Measurements from ENCODE around the gene ERI2. TPM values are rescaled to one million over a fixed set of nuclear protein-coding genes. Genes with fewer than 3 reads are reported as not detected.

ERI2 gene, protein sequence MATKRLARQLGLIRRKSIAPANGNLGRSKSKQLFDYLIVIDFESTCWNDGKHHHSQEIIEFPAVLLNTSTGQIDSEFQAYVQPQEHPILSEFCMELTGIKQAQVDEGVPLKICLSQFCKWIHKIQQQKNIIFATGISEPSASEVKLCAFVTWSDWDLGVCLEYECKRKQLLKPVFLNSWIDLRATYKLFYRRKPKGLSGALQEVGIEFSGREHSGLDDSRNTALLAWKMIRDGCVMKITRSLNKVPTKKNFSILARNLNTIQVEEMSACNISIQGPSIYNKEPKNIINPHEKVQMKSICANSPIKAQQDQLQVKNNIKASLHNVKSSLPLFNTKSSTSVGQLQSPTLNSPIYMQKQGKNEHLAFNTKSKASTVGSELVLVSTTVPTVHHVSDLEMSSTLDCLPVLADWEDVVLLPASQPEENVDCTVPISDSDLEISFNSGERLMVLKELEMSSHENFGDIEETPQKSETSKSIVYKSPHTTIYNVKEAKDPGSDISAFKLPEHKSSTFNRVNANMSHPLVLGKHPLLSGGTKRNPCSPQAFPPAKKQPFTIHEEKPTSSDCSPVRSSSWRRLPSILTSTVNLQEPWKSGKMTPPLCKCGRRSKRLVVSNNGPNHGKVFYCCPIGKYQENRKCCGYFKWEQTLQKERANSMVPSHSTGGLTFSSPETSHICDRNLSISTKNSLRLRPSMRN
- total RNA-seq (2014; rRNA removed; shearing (Covaris generic)) (34.3 and 48.0 TPM in 2 replicates), total RNA-seq (2022) (39.7 and 41.8 TPM in 2 replicates), Bru-seq, nascent RNA (percentile 49 among the genes with signal in this experiment), BruChase-seq, experiment 1, labeled RNA remaining after a 6-hour chase (percentile 45 among the genes with signal in this experiment), BruChase-seq, experiment 2, labeled RNA remaining after a 2-hour chase (percentile 60 among the genes with signal in this experiment)
- long read RNA-seq, transcript ERI2-202 (9 exons, 3,499 nt): minor isoform, 5 of 111 reads
- long read RNA-seq, transcript ERI2-215 (9 exons, 2,646 nt): major isoform, 17 of 111 reads
- long read RNA-seq, partial matches to known transcripts: 11 of 111 reads
- long read RNA-seq, other reads (novel, unspliced or antisense): 74 of 111 reads

DNA sequence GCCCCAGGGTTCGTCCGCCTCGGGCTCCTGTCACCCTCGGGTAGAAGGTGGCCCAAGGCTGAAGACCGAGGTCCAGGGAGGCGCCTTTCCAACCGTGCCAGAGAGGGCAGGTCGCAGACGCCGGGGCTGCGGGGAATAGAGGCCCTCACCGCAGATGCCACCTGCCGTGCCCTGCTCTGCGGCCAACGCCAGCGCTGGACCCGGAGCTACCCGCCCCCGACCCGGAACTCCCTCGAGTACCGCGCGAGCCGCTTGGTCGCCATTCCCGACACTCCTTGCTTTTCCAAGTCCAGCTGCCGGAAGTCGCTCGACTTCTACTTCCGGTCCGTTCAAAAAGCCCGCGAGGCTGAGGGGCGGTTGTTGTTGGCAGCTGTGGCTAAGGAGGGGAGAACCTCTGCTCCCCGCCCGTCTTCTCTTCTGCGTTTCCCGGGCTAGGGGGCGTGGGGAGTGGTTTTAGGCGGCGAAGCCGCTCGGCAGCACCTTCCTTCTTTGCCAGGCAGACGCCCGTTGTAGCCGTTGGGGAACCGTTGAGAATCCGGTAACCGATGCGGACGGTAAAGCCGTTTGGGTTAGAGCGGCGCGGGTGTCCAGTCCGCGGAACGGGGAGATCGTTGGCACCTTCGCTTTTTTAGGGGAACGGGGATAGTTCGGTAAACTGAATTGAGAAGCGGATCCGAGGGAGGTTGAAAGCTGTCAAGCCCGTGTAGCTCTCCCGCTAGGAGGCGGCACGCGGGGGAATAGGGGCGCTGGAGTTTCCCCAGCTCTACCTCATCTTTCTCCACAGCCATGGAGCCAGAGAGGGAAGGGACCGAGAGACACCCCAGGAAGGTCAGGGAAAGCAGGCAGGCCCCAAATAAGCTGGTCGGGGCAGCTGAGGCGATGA lies at the start of gene ERI2, which contains the start of gene REXO5:
ERI2 (minus strand) TSS at position 305 of the 883 bp plus-strand sequence; CDS start at position 263, 42 bp downstream.
REXO5 (plus strand) TSS at position 360 of the 883 bp plus-strand sequence; CDS start at position 787, 427 bp downstream.
- POLR2A ChIA-PET: interaction anchor here (0.5 to 1.1 kb wide), 5 partner anchors 12 to 1543 kb away, joined by 3 to 5 read pairs (median 3); partner anchors contain the start of genes DCUN1D3 and LYRM1
- intact Hi-C loops (cut with micrococcal nuclease; ENCODE audit: unreplicated experiment): loop anchor here (1.0 to 10.0 kb wide), 3 partner anchors 65 to 98 kb away; partner anchors contain the start of genes DCUN1D3, LYRM1 and THUMPD1
- DNase-seq (ENCODE audit: low spot score): peak; percentile 88
- peak within 1 kb of the TSS; percentile 99 for H3K4me3 ChIP-seq (ENCODE audit: low read depth, low read length, poor library complexity, severe bottlenecking)
- peak within 1 kb of the TSS; percentile 88 for H3K27ac ChIP-seq (ENCODE audit: low read depth, low read length, poor library complexity, severe bottlenecking)
- CTCF ChIA-PET (ENCODE audit: unreplicated experiment): no interaction called here
- peaks cover under 1% of the 10 kb centered on the region; the same call in 1 of the 2 replicates for H3K36me3 ChIP-seq (ENCODE audit: insufficient read depth, low read length)
- peaks cover 18% of the 10 kb centered on the region for H3K4me1 ChIP-seq (ENCODE audit: insufficient read depth, low read length, poor library complexity, severe bottlenecking)
- TF ChIP-seq, protein P1, sequence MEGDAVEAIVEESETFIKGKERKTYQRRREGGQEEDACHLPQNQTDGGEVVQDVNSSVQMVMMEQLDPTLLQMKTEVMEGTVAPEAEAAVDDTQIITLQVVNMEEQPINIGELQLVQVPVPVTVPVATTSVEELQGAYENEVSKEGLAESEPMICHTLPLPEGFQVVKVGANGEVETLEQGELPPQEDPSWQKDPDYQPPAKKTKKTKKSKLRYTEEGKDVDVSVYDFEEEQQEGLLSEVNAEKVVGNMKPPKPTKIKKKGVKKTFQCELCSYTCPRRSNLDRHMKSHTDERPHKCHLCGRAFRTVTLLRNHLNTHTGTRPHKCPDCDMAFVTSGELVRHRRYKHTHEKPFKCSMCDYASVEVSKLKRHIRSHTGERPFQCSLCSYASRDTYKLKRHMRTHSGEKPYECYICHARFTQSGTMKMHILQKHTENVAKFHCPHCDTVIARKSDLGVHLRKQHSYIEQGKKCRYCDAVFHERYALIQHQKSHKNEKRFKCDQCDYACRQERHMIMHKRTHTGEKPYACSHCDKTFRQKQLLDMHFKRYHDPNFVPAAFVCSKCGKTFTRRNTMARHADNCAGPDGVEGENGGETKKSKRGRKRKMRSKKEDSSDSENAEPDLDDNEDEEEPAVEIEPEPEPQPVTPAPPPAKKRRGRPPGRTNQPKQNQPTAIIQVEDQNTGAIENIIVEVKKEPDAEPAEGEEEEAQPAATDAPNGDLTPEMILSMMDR (conservative IDR thresholded peaks at IDR 0.05; ENCODE audit: low read length): peak; percentile 74
- TF ChIP-seq EZH2phosphoT487 (IDR thresholded peaks at IDR 0.05; ENCODE audit: borderline replicate concordance, low read depth, low read length): no peak
- peak within 1 kb of the TSS; percentile 96 for H2AFZ ChIP-seq (ENCODE audit: low read length)
- no peaks in the 10 kb centered on the region for H3K9me2 ChIP-seq (ENCODE audit: insufficient read depth, low read length)
- no peaks in the 10 kb centered on the region for H4K20me1 ChIP-seq (ENCODE audit: insufficient read depth, low read length)
- BruUV-seq (replicated peaks): TSS peak; percentile 84
- peak within 1 kb of the TSS; percentile 94 for H3K4me2 ChIP-seq (ENCODE audit: low read length)
- no peaks in the 10 kb centered on the region for H3K9me3 ChIP-seq (ENCODE audit: low read length)
- peaks cover 15% of the 10 kb centered on the region; the same call in 1 of the 2 replicates for H3K79me2 ChIP-seq (ENCODE audit: insufficient read depth, low read depth, low read length)

DNA sequence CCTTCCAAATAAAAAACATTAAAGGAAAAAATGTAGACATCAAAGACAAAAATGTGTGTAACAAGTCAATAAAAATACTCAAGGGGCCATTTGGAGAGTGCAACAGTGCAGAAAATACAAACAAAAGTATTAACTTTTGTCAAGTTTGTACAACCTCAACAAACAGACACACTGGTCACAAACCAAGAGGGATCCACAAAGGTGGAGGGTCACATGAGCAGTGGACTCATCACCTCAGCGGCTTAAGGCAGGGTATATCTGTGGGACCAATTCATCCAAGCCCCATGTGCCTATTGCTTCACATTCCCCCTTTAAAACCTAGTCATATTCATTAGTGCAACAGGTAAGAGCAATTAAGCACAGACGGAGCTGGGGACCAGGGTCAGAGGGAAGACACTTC lies 48.7 kb upstream of the ERI2 start:
- H3K4me2 ChIP-seq (ENCODE audit: low read length): no peak overlapping the region
- ChIA-PET CTCF (ENCODE audit: unreplicated experiment) (no interaction called here), POLR2A (interaction anchor here (1.6 kb wide), 1 partner anchor 10 kb away, joined by 5 read pairs; no protein-coding TSS in a partner anchor)
- H3K4me1 ChIP-seq (ENCODE audit: insufficient read depth, low read length, poor library complexity, severe bottlenecking): no peaks in the 10 kb centered on the region
- H3K9me3 ChIP-seq (ENCODE audit: low read length): no peaks in the 10 kb centered on the region
- H3K27ac ChIP-seq (ENCODE audit: low read depth, low read length, poor library complexity, severe bottlenecking): no peak overlapping the region
- H4K20me1 ChIP-seq (ENCODE audit: insufficient read depth, low read length): no peaks in the 10 kb centered on the region; the same call in 1 of the 2 replicates
- BruUV-seq (replicated peaks): no TSS peak
- intact Hi-C loops (cut with micrococcal nuclease; ENCODE audit: unreplicated experiment): no loop called here
- H3K79me2 ChIP-seq (ENCODE audit: insufficient read depth, low read depth, low read length): no peaks in the 10 kb centered on the region
- no peak for TF ChIP-seq EZH2phosphoT487 (IDR thresholded peaks at IDR 0.05; ENCODE audit: borderline replicate concordance, low read depth, low read length)
- TF ChIP-seq, protein P1 (conservative IDR thresholded peaks at IDR 0.05; ENCODE audit: low read length): no peak
- no peak for DNase-seq (ENCODE audit: low spot score)
- no peak overlapping the region for H2AFZ ChIP-seq (ENCODE audit: low read length)
- H3K36me3 ChIP-seq (ENCODE audit: insufficient read depth, low read length): peaks cover 9% of the 10 kb centered on the region
- H3K4me3 ChIP-seq (ENCODE audit: low read depth, low read length, poor library complexity, severe bottlenecking): no peak overlapping the region
- H3K9me2 ChIP-seq (ENCODE audit: insufficient read depth, low read length): no peaks in the 10 kb centered on the region

Data from OCI-LY7 (cell line).